ENCODE measurements around the gene CDC37.

The CDC37 gene

DNA sequence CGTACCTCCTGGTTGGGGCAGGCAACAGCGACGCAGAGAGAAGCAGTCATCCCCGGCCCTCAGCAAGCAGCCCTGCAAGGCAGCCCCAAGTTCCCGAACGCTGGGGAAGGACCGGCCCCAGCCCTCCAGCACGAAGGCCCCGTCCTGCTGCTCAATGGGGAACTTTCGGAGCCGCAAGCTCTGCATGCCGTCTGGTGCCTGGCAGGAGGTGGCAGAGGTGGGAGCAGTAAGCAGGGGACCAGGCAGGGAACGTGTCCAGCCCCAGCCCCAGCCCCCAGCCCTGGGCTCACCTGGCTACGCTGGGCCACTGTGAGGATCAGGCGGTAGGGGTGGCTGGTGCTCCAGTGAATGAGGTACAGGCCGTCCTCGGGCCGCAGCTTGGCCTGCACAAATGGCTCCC lies 41.1 kb downstream of the CDC37 start:
- Histone ChIP-seq H3K27ac (ENCODE audit: low read depth in 2 of 2, low read length in 2 of 2) (no peak overlapping the region), H3K4me3 (ENCODE audit: low read length in 2 of 2) (no peak overlapping the region), H3K9me3 (ENCODE audit: control insufficient read depth in 2 of 2, low read length in 2 of 2) (no peaks in the 10 kb centered on the region), H3K36me3 (ENCODE audit: control insufficient read depth in 2 of 2, insufficient read depth in 2 of 2, low read length in 2 of 2) (peaks cover 41 to 66% of the 10 kb centered on the region in 2 donors), H3K4me1 (ENCODE audit: control insufficient read depth in 2 of 2, insufficient read depth in 2 of 2, low read length in 2 of 2) (no peaks in the 10 kb centered on the region), H3K9ac (ENCODE audit: low read depth in 1 of 2, low read length in 2 of 2) (no peak overlapping the region), H3K27me3 (ENCODE audit: control insufficient read depth in 2 of 2, insufficient read depth in 2 of 2, low read length in 2 of 2) (no peaks in the 10 kb centered on the region)

DNA sequence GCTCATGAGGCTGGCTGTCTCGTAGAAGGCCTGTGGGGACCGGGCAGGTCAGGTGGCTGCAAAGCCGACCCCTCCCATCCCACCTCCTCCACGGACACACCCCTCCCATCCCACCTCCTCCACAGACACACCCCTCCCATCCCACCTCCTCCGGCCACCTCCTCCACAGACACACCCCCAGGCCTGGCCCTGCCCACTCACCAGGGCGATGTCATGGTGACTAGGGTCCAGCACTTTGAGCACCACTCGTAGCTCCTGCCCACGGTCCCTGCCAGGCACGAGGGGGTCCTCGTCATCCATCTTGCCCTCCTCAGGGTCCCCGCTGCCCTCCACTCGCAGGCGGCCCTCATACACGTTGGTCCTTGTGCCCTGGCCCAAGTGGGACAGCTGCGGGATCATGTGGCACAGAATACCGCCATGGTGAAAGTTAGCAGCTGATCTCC lies 41.8 kb downstream of the CDC37 start:
- Histone ChIP-seq H3K36me3 (ENCODE audit: control insufficient read depth in 2 of 2, insufficient read depth in 2 of 2, low read length in 2 of 2) (peaks cover 44 to 65% of the 10 kb centered on the region in 2 donors), H3K27me3 (ENCODE audit: control insufficient read depth in 2 of 2, insufficient read depth in 2 of 2, low read length in 2 of 2) (no peaks in the 10 kb centered on the region), H3K9ac (ENCODE audit: low read depth in 1 of 2, low read length in 2 of 2) (no peak overlapping the region), H3K4me1 (ENCODE audit: control insufficient read depth in 2 of 2, insufficient read depth in 2 of 2, low read length in 2 of 2) (no peaks in the 10 kb centered on the region), H3K27ac (ENCODE audit: low read depth in 2 of 2, low read length in 2 of 2) (no peak overlapping the region), H3K4me3 (ENCODE audit: low read length in 2 of 2) (no peak overlapping the region), H3K9me3 (ENCODE audit: control insufficient read depth in 2 of 2, low read length in 2 of 2) (no peaks in the 10 kb centered on the region)

- H3K36me3 ChIP-seq (ENCODE audit: control insufficient read depth in 2 of 2, insufficient read depth in 2 of 2, low read length in 2 of 2), result peaks cover 31 to 51% of the 10 kb centered on the region in 2 donors
- no peaks in the 10 kb centered on the region for H3K9me3 ChIP-seq (ENCODE audit: control insufficient read depth in 2 of 2, low read length in 2 of 2)
- H3K4me3 ChIP-seq (ENCODE audit: low read length in 2 of 2), result no peak overlapping the region
- no peaks in the 10 kb centered on the region for H3K27me3 ChIP-seq (ENCODE audit: control insufficient read depth in 2 of 2, insufficient read depth in 2 of 2, low read length in 2 of 2)
- no peak overlapping the region for H3K9ac ChIP-seq (ENCODE audit: low read depth in 1 of 2, low read length in 2 of 2)
- no peaks in the 10 kb centered on the region for H3K4me1 ChIP-seq (ENCODE audit: control insufficient read depth in 2 of 2, insufficient read depth in 2 of 2, low read length in 2 of 2)
- H3K27ac ChIP-seq (ENCODE audit: low read depth in 2 of 2, low read length in 2 of 2), result no peak overlapping the region
Measured at GRCh38 chr19:10356431-10356830, 46.9 kb downstream of the CDC37 start.

- H3K4me1 ChIP-seq (ENCODE audit: control insufficient read depth in 2 of 2, insufficient read depth in 2 of 2, low read length in 2 of 2), result no peaks in the 10 kb centered on the region
- H3K36me3 ChIP-seq (ENCODE audit: control insufficient read depth in 2 of 2, insufficient read depth in 2 of 2, low read length in 2 of 2), result peaks cover 32 to 45% of the 10 kb centered on the region in 2 donors
- H3K4me3 ChIP-seq (ENCODE audit: low read length in 2 of 2), result no peak overlapping the region
- H3K27ac ChIP-seq (ENCODE audit: low read depth in 2 of 2, low read length in 2 of 2), result no peak overlapping the region
- H3K9me3 ChIP-seq (ENCODE audit: control insufficient read depth in 2 of 2, low read length in 2 of 2), result no peaks in the 10 kb centered on the region
- H3K9ac ChIP-seq (ENCODE audit: low read depth in 1 of 2, low read length in 2 of 2), result no peak overlapping the region
- no peaks in the 10 kb centered on the region for H3K27me3 ChIP-seq (ENCODE audit: control insufficient read depth in 2 of 2, insufficient read depth in 2 of 2, low read length in 2 of 2)
Measured at GRCh38 chr19:10353793-10354391, 49.5 kb downstream of the CDC37 start.

GRCh38 chr19:10352764-10353671 lies 50.3 kb downstream of the CDC37 start:
- no peak overlapping the region for H3K4me3 ChIP-seq (ENCODE audit: low read length in 2 of 2)
- H3K27ac ChIP-seq (ENCODE audit: low read depth in 2 of 2, low read length in 2 of 2), result peak overlapping the region in 1 of 2 donors; percentile 32
- H3K36me3 ChIP-seq (ENCODE audit: control insufficient read depth in 2 of 2, insufficient read depth in 2 of 2, low read length in 2 of 2), result peaks cover 29 to 41% of the 10 kb centered on the region in 2 donors

GRCh38 chr19:10346509-10346908 lies 56.8 kb downstream of the CDC37 start:
- Histone ChIP-seq H3K36me3 (ENCODE audit: control insufficient read depth in 2 of 2, insufficient read depth in 2 of 2, low read length in 2 of 2) (peaks cover 6% of the 10 kb centered on the region in 2 donors), H3K9ac (ENCODE audit: low read depth in 1 of 2, low read length in 2 of 2) (no peak overlapping the region), H3K4me1 (ENCODE audit: control insufficient read depth in 2 of 2, insufficient read depth in 2 of 2, low read length in 2 of 2) (no peaks in the 10 kb centered on the region), H3K9me3 (ENCODE audit: control insufficient read depth in 2 of 2, low read length in 2 of 2) (no peaks in the 10 kb centered on the region), H3K27me3 (ENCODE audit: control insufficient read depth in 2 of 2, insufficient read depth in 2 of 2, low read length in 2 of 2) (no peaks in the 10 kb centered on the region), H3K27ac (ENCODE audit: low read depth in 2 of 2, low read length in 2 of 2) (no peak overlapping the region), H3K4me3 (ENCODE audit: low read length in 2 of 2) (no peak overlapping the region)

More at GRCh38 chr19:10352764-10353671, 50.3 kb downstream of the CDC37 start:
- Histone ChIP-seq H3K9ac (ENCODE audit: low read depth in 1 of 2, low read length in 2 of 2) (no peak overlapping the region), H3K9me3 (ENCODE audit: control insufficient read depth in 2 of 2, low read length in 2 of 2) (no peaks in the 10 kb centered on the region), H3K4me1 (ENCODE audit: control insufficient read depth in 2 of 2, insufficient read depth in 2 of 2, low read length in 2 of 2) (no peaks in the 10 kb centered on the region), H3K27me3 (ENCODE audit: control insufficient read depth in 2 of 2, insufficient read depth in 2 of 2, low read length in 2 of 2) (no peaks in the 10 kb centered on the region)

DNA sequence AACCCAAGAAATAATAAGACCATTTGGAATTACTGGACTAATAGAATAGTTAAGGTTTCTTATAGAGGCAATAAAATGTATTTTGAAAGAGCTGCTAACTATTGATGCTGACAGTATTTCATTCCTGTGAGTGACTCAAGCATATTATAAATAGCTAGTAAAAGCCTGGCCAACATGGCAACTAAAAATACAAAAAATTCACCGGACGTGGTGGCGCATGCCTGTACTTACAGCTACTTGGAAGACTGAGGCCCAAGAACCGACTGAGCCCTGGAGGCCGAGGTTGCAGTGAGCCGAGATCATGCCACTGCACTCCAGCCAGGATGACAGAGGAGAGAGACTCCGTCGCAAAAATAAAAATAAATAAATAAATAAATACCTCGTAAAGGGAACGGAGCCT lies 58.6 kb downstream of the CDC37 start:
- H3K4me1 ChIP-seq (ENCODE audit: control insufficient read depth in 2 of 2, insufficient read depth in 2 of 2, low read length in 2 of 2), result no peaks in the 10 kb centered on the region
- no peaks in the 10 kb centered on the region for H3K36me3 ChIP-seq (ENCODE audit: control insufficient read depth in 2 of 2, insufficient read depth in 2 of 2, low read length in 2 of 2)
- no peak overlapping the region for H3K4me3 ChIP-seq (ENCODE audit: low read length in 2 of 2)
- H3K27me3 ChIP-seq (ENCODE audit: control insufficient read depth in 2 of 2, insufficient read depth in 2 of 2, low read length in 2 of 2), result no peaks in the 10 kb centered on the region
- no peaks in the 10 kb centered on the region for H3K9me3 ChIP-seq (ENCODE audit: control insufficient read depth in 2 of 2, low read length in 2 of 2)
- H3K9ac ChIP-seq (ENCODE audit: low read depth in 1 of 2, low read length in 2 of 2), result no peak overlapping the region
- no peak overlapping the region for H3K27ac ChIP-seq (ENCODE audit: low read depth in 2 of 2, low read length in 2 of 2)

- Histone ChIP-seq H3K36me3 (ENCODE audit: control insufficient read depth in 2 of 2, insufficient read depth in 2 of 2, low read length in 2 of 2) (no peaks in the 10 kb centered on the region), H3K27ac (ENCODE audit: low read depth in 2 of 2, low read length in 2 of 2) (no peak overlapping the region), H3K4me3 (ENCODE audit: low read length in 2 of 2) (no peak overlapping the region), H3K9ac (ENCODE audit: low read depth in 1 of 2, low read length in 2 of 2) (no peak overlapping the region), H3K4me1 (ENCODE audit: control insufficient read depth in 2 of 2, insufficient read depth in 2 of 2, low read length in 2 of 2) (no peaks in the 10 kb centered on the region), H3K27me3 (ENCODE audit: control insufficient read depth in 2 of 2, insufficient read depth in 2 of 2, low read length in 2 of 2) (no peaks in the 10 kb centered on the region), H3K9me3 (ENCODE audit: control insufficient read depth in 2 of 2, low read length in 2 of 2) (no peaks in the 10 kb centered on the region)
Measured at GRCh38 chr19:10343495-10343894, 59.8 kb downstream of the CDC37 start.

Data from mucosa of rectum (tissue), 2 donors.